ENCODE results near the gene KIF16B. TPM values are rescaled to one million over a fixed set of nuclear protein-coding genes. Genes with fewer than 3 reads are reported as not detected.

Gene KIF16B
- total and polyA plus RNA-seq, 2 of the 13 experiments (the other 11 are each of a cell fraction or from before 2014, with no cell fraction given), result 6.9 to 18.0 TPM

GRCh38 chr20:16400234-16400633 lies 173.0 kb downstream of the KIF16B start (continued):
- TF ChIP-seq HNF1A (IDR thresholded peaks at IDR 0.05; ENCODE audit: low read depth) (no peak), HNF1A (CRISPR knock-in tag; IDR thresholded peaks at IDR 0.05; ENCODE audit: borderline replicate concordance) (no peak)

GRCh38 chr20:16399801-16400200 lies 173.4 kb downstream of the KIF16B start:
- Histone ChIP-seq H3K27me3 (ENCODE audit: control insufficient read depth in 1 of 2, insufficient read depth in 2 of 2, low read length in 2 of 2) (no peaks in the 10 kb centered on the region), H4K20me1 (ENCODE audit: insufficient read depth, low read length) (no peaks in the 10 kb centered on the region), H3K4me2 (ENCODE audit: low read depth, low read length) (no peak overlapping the region), H3K9me3 (ENCODE audit: low read length) (no peaks in the 10 kb centered on the region), H3K4me3 (replicated peaks in 1 of 3; ENCODE audit: insufficient read depth in 1 of 3, low read depth in 2 of 3, low read length in 3 of 3) (no peak overlapping the region), H3K27ac (ENCODE audit: extremely low read length, insufficient read depth, low read length) (no peak overlapping the region), H3K9ac (ENCODE audit: insufficient read depth, low read depth, low read length) (no peak overlapping the region), H3K36me3 (replicated peaks in 1 of 2; ENCODE audit: control insufficient read depth in 1 of 2, insufficient read depth in 2 of 2, low read length in 2 of 2) (peaks cover 0 to 3% of the 10 kb centered on the region in 2 experiments; a peak in 3 of 5 replicates), H3K79me2 (ENCODE audit: insufficient read depth, low read length) (no peaks in the 10 kb centered on the region), H3K4me1 (ENCODE audit: insufficient read depth, low read length) (no peaks in the 10 kb centered on the region), H2AFZ (ENCODE audit: low read length) (no peak overlapping the region)
- in situ Hi-C loops (cut with HindIII; ENCODE audit: extremely low pct_ligation_motif_present, low pct_unique_long_range_greater_than_20kb) (no loop called here), intact Hi-C loops (cut with micrococcal nuclease; ENCODE audit: unreplicated experiment) (no loop called here)
- FAIRE-seq, result no peak
- TF ChIP-seq NPAS2 (CRISPR knock-in tag; IDR thresholded peaks at IDR 0.05; ENCODE audit: borderline replicate concordance) (no peak), ZNF891 (CRISPR knock-in tag; IDR thresholded peaks at IDR 0.05) (no peak), ZNF136 (CRISPR knock-in tag; IDR thresholded peaks at IDR 0.05; ENCODE audit: low read depth) (no peak)
- no peak for DNase-seq (ENCODE audit: low spot score)
- no peak for ATAC-seq
- BruUV-seq (replicated peaks), result no TSS peak
- ChIA-PET CTCF (ENCODE audit: low intra/inter-chr PET ratio, low total read pairs) (no interaction called here), POLR2A (no interaction called here)
